Type B pancreatic cell (in vitro differentiated cells): Measurements from ENCODE around the gene MAP3K6. TPM values are rescaled to one million over a fixed set of nuclear protein-coding genes. Genes with fewer than 3 reads are reported as not detected.
A peak's percentile ranks its signal among the peaks of the same experiment; 100 is the strongest.

ENCODE experiments used
- DNase-seq: peaks from one replicate; pipeline ENCODE4 v3.0.0; 2021; ENCODE audit warnings: mixed read lengths; ENCODE audit not compliant: unreplicated experiment; ENCODE audit errors: extremely low spot score
- H3K27ac Mint-ChIP-seq: 2 replicates; pipeline ENCODE4 v1.8.0; 2021; ENCODE audit warnings: mild to moderate bottlenecking, mixed read lengths
- H3K27me3 Mint-ChIP-seq: 2 replicates; pipeline ENCODE4 v1.8.0; 2021; ENCODE audit warnings: mixed read lengths
- H3K36me3 Mint-ChIP-seq: 2 replicates; pipeline ENCODE4 v1.8.0; 2021; ENCODE audit warnings: mixed read lengths
- H3K4me1 Mint-ChIP-seq: one replicate; pipeline ENCODE4 v1.8.0; 2021; ENCODE audit warnings: mixed read lengths; ENCODE audit not compliant: unreplicated experiment
- H3K4me3 Mint-ChIP-seq: 2 replicates; pipeline ENCODE4 v1.8.0; 2021; ENCODE audit warnings: mild to moderate bottlenecking, mixed read lengths
- H3K9me3 Mint-ChIP-seq: 2 replicates; pipeline ENCODE4 v1.8.0; 2021; ENCODE audit warnings: mixed read lengths
- CTCF ChIP-seq: fragments of 200-600 bp; sonication (generic); conservative IDR thresholded peaks from 2 replicates; pipeline ENCODE4 v1.5.0; 2021; ENCODE audit warnings: antibody characterized with exemption, mild to moderate bottlenecking
- total RNA-seq: library from RNA; stranded (reverse); gene quantifications from 2 replicates; pipeline ENCODE4 v1.2.1, GENCODE V29; 2021; ENCODE audit warnings: low replicate concordance

MAP3K6 gene
- total RNA-seq, 1 donor from 2014 or later = 15.6 TPM

DNA sequence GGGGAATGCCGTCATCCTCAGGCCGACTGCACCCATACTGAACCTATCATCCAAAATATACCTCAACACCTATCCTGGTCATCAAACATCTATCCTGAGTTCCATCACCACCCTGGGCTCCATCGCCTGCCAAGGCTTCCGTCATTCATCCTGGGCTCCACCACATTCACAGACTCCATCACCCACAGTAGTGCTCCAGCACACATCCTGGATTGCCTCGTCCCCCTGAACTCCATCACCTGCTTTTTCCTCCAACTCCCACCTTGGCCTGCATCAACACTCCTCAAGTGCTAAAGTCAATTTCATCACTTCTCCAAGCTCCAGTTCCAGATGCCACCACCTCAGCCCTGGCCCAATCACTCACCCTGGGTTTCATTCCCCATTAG is 7.8 kb downstream of the MAP3K6 start:
- Mint-ChIP-seq H3K27me3 (peaks cover 20% of the 10 kb centered on the region), H3K4me3 (no peak overlapping the region), H3K27ac (no peak overlapping the region), H3K36me3 (peaks cover 8% of the 10 kb centered on the region), H3K9me3 (no peaks in the 10 kb centered on the region), H3K4me1 (peaks cover 10% of the 10 kb centered on the region)
- TF ChIP-seq CTCF = no peak
- DNase-seq = no peak

DNA sequence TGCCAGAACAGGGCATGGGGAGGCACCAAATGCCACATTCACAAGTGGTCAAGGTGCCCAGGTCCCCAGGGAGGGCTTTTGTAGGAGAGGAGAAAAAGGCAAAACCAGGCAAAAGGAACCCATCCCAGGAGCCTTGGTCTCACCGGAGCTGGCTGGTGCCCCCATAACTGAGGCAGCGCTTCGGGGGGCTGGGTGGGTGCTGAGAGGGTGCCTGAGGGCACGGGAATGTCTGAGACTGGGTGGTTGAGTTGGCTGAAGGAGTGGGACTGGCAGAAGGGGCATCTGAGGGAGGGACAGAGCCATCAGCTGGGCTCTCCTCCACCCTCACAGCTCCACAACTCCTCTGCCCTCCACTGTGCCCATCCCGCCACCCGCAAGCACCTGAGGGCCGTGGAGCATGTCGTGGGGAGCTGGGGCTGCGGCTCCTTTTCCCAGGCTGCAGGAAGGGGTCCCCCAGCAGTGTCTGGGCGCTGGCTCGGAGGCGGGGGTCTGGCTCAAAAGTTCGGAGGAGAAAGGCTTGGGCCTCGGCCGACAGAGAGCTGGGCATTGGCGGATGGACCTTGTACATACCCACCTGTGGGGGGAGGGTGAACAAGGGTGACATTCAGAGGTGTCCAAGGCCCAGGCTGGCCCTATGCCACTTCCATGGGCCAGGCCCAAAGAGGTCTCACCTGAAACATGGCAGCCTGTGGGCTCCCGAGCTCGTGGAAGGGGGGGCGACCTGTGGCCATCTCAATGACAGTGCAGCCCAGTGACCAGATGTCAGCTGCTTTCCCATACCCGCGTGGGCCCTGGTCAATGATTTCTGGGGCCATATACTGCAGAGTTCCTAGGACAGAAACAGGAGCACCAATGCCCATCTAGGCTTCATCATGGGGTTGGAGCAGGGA is 8.5 kb downstream of the MAP3K6 start:
- no peak for TF ChIP-seq CTCF
- H3K4me1 Mint-ChIP-seq = peaks cover 10% of the 10 kb centered on the region
- peak overlapping the region; percentile 70 for H3K27ac Mint-ChIP-seq
- H3K27me3 Mint-ChIP-seq = peaks cover 20% of the 10 kb centered on the region
- no peak overlapping the region for H3K4me3 Mint-ChIP-seq
- peak; percentile 64 for DNase-seq
- no peaks in the 10 kb centered on the region for H3K9me3 Mint-ChIP-seq
- H3K36me3 Mint-ChIP-seq = peaks cover 8% of the 10 kb centered on the region

- H3K4me3 Mint-ChIP-seq = no peak overlapping the region
- DNase-seq = peak; percentile 84
- H3K27me3 Mint-ChIP-seq = peaks cover 20% of the 10 kb centered on the region
- no peaks in the 10 kb centered on the region for H3K9me3 Mint-ChIP-seq
- peak overlapping the region; percentile 70 for H3K27ac Mint-ChIP-seq
- peaks cover 8% of the 10 kb centered on the region for H3K36me3 Mint-ChIP-seq
- TF ChIP-seq CTCF = peak; percentile 99
- peaks cover 10% of the 10 kb centered on the region for H3K4me1 Mint-ChIP-seq
Observed at GRCh38 chr1:27357281-27358037, 9.3 kb downstream of the MAP3K6 start.

GRCh38 chr1:27356619-27357280 is 10.0 kb downstream of the MAP3K6 start:
- TF ChIP-seq CTCF = no peak
- Mint-ChIP-seq H3K27me3 (peaks cover 20% of the 10 kb centered on the region), H3K9me3 (no peaks in the 10 kb centered on the region), H3K27ac (no peak overlapping the region), H3K36me3 (peaks cover 8% of the 10 kb centered on the region), H3K4me3 (no peak overlapping the region), H3K4me1 (peaks cover 11% of the 10 kb centered on the region)
- DNase-seq = no peak

DNA sequence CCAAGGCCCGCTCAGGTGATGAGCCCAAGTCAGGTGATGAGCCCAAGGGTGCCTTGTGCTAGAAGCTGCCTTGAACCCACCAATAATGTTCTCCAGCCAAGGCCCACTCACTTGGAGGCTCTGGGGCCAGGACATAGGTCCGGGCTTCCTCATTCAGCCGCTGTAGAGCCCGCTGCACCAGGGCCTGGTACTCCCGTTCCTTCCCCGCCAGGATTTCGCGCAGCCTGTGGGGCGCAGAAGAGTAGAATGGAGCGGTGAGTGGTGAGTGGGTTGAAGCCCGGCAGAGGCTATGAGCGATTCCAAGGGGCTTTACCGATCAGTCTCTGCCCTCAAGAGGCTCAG is 10.5 kb downstream of the MAP3K6 start:
- Mint-ChIP-seq H3K36me3 (peaks cover 8% of the 10 kb centered on the region), H3K9me3 (no peaks in the 10 kb centered on the region), H3K4me1 (peaks cover 15% of the 10 kb centered on the region), H3K27me3 (peaks cover 20% of the 10 kb centered on the region), H3K4me3 (no peak overlapping the region), H3K27ac (no peak overlapping the region)
- no peak for DNase-seq
- no peak for TF ChIP-seq CTCF
